Epithelial cell of proximal tubule (primary cell): ENCODE data around the gene PKDCC. TPM values are rescaled to one million over a fixed set of nuclear protein-coding genes. Genes with fewer than 3 reads are reported as not detected.

Experiments used
- DNase-seq: peaks from one replicate; pipeline ENCODE4 v3.0.0-alpha.2; 2011; ENCODE audit warnings: low read depth
- H3K4me3 ChIP-seq: 2 replicates; pipeline ENCODE4 v1.5.1; 2011; ENCODE audit warnings: low read depth, mild to moderate bottlenecking, low read length
- CTCF ChIP-seq: conservative IDR thresholded peaks from 2 replicates; pipeline ENCODE4 v1.5.1; 2012; ENCODE audit warnings: low read depth, mild to moderate bottlenecking, low read length
- total RNA-seq: library from RNA; depleted of rRNA; stranded (reverse); fragments of >200 nt; gene quantifications from 2 replicates; pipeline ENCODE4 v1.2.3, GENCODE V29; 2015

PKDCC gene
- total RNA-seq, 1 donor from 2014 or later: 51.1 TPM

GRCh38 chr2:42091671-42092070, 43.9 kb downstream of the PKDCC start:
- no peak overlapping the region for H3K4me3 ChIP-seq
- DNase-seq: no peak
- TF ChIP-seq CTCF: no peak

- TF ChIP-seq CTCF: no peak
- peak; percentile 45 for DNase-seq
- no peak overlapping the region for H3K4me3 ChIP-seq
Measured at GRCh38 chr2:42092084-42092996, 44.5 kb downstream of the PKDCC start.

GRCh38 chr2:42094114-42094513, 46.3 kb downstream of the PKDCC start:
- DNase-seq: no peak
- no peak for TF ChIP-seq CTCF
- H3K4me3 ChIP-seq: no peak overlapping the region

- no peak overlapping the region for H3K4me3 ChIP-seq
- peak; percentile 78 for TF ChIP-seq CTCF
- no peak for DNase-seq
Measured at GRCh38 chr2:42095923-42096408, 48.1 kb downstream of the PKDCC start.

- H3K4me3 ChIP-seq: no peak overlapping the region
- TF ChIP-seq CTCF: no peak
- DNase-seq: no peak
Measured at GRCh38 chr2:42096869-42097591, 49.2 kb downstream of the PKDCC start.

GRCh38 chr2:42098571-42099437, 51.0 kb downstream of the PKDCC start:
- no peak for DNase-seq

More at GRCh38 chr2:42098571-42099437, 51.0 kb downstream of the PKDCC start:
- H3K4me3 ChIP-seq: no peak overlapping the region
- TF ChIP-seq CTCF: no peak
